Testis (tissue), 2 donors: ENCODE measurements around the gene FGF12.

Source experiments
- CTCF ChIP-seq, 3 experiments: fragments of 450-650 bp in 2 of 3; fragments of 200-600 bp in 1 of 3; sonication (generic) in 1 of 3; IDR thresholded peaks; one replicate each; pipeline ENCODE4 v1.5.1; 2016 to 2019; ENCODE audit warnings: antibody characterized with exemption in 3 of 3, mild to moderate bottlenecking in 2 of 3, moderate library complexity in 1 of 3
- POLR2A ChIP-seq: fragments of 450-650 bp; IDR thresholded peaks from one replicate; pipeline ENCODE4 v1.6.1; 2017; ENCODE audit warnings: antibody characterized with exemption, mild to moderate bottlenecking, moderate library complexity

- TF ChIP-seq CTCF (IDR thresholded peaks at IDR 0.05) (no peak), POLR2A (no peak)
Observed at GRCh38 chr3:192675958-192676649, 51.2 kb downstream of the FGF12 start.
